ENCODE data around the gene ILDR2.

Gene ILDR2

DNA sequence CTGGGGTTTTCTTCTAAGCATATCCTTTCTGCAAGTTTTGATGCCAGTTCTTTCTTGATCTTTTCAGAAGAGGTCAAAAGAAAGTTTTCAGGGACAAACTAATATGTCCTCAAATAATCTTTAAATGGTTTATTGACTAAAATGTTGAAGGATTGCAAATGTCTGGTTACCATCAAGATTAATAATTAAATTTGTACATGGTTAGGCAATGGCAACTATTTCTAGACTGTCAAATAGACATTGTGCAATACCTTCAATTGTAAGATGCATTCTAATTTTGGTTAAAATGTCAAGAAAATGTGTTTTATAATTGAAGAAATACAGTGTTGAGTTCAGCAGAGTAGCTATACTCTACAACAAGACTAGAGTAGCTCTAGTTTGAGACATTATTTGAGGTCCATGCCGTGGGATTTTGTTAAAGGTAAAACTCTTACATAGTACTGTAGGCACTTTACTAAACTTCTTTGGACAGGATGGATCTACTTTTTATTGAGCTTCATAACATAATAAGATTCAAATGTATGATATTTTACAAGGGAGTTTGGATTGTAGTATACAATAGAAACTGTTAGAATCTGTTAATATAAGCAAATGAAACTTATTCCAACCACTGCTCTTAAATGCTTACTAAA lies 36.3 kb upstream of the ILDR2 start:
- H3K4me3 ChIP-seq (replicated peaks; ENCODE audit: low read depth, low read length) = no peak overlapping the region
- no peak for DNase-seq (ENCODE audit: low read depth)
- TF ChIP-seq, protein P1, sequence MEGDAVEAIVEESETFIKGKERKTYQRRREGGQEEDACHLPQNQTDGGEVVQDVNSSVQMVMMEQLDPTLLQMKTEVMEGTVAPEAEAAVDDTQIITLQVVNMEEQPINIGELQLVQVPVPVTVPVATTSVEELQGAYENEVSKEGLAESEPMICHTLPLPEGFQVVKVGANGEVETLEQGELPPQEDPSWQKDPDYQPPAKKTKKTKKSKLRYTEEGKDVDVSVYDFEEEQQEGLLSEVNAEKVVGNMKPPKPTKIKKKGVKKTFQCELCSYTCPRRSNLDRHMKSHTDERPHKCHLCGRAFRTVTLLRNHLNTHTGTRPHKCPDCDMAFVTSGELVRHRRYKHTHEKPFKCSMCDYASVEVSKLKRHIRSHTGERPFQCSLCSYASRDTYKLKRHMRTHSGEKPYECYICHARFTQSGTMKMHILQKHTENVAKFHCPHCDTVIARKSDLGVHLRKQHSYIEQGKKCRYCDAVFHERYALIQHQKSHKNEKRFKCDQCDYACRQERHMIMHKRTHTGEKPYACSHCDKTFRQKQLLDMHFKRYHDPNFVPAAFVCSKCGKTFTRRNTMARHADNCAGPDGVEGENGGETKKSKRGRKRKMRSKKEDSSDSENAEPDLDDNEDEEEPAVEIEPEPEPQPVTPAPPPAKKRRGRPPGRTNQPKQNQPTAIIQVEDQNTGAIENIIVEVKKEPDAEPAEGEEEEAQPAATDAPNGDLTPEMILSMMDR (IDR thresholded peaks at IDR 0.05; ENCODE audit: low read length, missing control alignments) = no peak

DNA sequence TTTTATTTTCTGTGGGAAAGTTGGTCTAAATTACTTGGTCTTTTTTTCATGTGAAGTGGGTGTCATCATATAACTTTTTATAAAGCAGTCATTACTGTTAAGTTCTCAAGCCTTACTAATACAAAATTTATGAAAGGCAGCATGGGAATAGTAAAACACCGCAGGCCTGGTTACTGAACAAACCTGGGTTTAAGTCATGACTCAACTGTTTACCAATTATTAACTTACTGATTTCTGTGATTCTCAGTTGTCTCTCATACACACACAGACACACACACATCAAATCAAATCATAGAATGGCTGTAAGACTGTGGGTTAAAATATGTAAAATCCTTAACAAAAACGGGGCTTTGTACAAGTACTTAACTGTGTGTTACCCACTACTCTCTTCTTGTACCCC lies 28.4 kb upstream of the ILDR2 start:
- no peak overlapping the region for H3K4me3 ChIP-seq (replicated peaks; ENCODE audit: low read depth, low read length)
- TF ChIP-seq, protein P1 (IDR thresholded peaks at IDR 0.05; ENCODE audit: low read length, missing control alignments) = no peak
- DNase-seq (ENCODE audit: low read depth) = no peak

DNA sequence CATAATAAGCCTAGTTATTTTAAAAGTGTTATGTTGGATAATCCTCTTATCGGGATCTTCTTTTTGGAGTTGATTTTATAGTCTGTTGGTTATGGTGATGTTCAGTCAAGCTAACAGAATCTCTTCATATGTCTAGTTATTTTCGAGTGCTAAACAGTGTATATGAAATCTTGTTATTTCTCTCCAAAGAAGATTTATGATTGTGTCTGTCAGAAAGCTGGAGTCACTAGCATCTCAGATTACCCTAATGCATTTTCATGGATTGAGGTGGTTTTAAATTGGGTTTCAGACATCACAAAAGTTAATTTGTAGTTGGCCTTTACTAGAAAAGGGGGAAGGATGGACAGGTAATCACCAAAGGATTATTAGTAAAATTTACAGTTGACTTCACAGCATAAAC lies 27.0 kb upstream of the ILDR2 start:
- TF ChIP-seq, protein P1 (IDR thresholded peaks at IDR 0.05; ENCODE audit: low read length, missing control alignments) = no peak
- no peak overlapping the region for H3K4me3 ChIP-seq (replicated peaks; ENCODE audit: low read depth, low read length)
- no peak for DNase-seq (ENCODE audit: low read depth)

DNA sequence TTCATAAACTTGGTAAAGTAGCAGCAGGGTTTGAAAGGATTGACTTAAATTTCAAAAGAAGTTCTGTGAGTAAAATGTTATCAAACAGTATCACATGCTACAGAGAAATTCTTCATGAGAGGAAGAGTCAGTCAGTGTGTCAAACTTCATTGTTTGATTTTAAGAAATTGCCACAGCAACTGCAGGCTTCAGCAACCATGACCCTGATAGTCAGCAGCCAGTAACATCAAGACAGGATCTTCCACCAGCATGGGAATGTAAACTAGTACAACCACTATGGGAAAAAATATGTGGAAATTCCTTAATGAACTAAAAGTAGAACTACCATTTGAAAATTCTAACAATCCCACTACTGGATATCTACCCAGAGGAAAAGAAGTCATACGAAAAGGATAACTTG lies 25.2 kb upstream of the ILDR2 start:
- DNase-seq (ENCODE audit: low read depth) = no peak
- no peak overlapping the region for H3K4me3 ChIP-seq (replicated peaks; ENCODE audit: low read depth, low read length)
- TF ChIP-seq, protein P1 (IDR thresholded peaks at IDR 0.05; ENCODE audit: low read length, missing control alignments) = no peak

DNA sequence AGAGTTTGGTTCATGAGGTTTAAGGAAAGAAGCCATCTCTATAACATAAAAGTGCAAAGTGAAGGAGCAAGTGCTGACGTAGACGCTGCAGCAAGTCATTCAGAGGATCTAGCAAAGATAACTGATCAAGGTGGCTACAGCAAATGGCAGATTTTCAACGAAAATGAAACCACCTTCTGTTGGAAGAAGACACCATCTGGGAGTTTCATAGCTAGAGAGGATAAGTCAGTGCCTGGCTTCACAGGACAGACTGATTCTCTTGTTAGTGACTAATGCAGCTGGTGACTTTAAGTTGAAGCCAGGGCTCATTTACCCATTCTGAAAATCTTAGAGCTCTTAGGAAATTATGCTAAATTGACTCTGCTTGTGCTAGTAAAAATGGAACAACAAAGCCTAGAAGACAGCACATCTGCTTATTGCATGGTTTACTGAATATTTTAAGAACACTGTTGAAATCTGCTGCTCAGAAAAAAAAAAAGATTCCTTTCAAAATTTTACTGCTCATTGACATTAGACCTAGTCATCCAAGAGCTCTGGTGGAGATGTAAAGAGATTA lies 24.2 kb upstream of the ILDR2 start:
- no peak for DNase-seq (ENCODE audit: low read depth)
- no peak overlapping the region for H3K4me3 ChIP-seq (replicated peaks; ENCODE audit: low read depth, low read length)
- TF ChIP-seq, protein P1 (IDR thresholded peaks at IDR 0.05; ENCODE audit: low read length, missing control alignments) = no peak

DNA sequence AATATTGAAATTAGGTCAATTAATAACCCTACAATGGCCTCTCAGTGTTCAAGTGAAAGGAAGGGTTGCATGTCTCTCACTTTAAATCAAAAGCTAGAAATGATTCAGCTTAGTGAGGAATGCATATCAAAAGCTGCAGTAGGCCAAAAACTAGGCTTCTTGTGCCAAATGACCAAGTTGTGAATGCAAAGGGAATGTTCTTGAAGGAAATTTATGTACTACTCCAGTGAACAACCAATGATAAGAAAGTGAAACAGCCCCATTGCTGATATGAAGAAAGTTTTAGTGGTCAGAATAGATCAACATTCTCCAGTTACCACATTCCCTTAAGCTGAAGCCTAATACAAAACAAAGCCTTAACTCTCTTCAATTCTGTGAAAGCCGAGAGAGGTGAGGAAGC lies 23.7 kb upstream of the ILDR2 start:
- TF ChIP-seq, protein P1 (IDR thresholded peaks at IDR 0.05; ENCODE audit: low read length, missing control alignments) = no peak
- no peak overlapping the region for H3K4me3 ChIP-seq (replicated peaks; ENCODE audit: low read depth, low read length)
- peak; percentile 5 for DNase-seq (ENCODE audit: low read depth)

DNA sequence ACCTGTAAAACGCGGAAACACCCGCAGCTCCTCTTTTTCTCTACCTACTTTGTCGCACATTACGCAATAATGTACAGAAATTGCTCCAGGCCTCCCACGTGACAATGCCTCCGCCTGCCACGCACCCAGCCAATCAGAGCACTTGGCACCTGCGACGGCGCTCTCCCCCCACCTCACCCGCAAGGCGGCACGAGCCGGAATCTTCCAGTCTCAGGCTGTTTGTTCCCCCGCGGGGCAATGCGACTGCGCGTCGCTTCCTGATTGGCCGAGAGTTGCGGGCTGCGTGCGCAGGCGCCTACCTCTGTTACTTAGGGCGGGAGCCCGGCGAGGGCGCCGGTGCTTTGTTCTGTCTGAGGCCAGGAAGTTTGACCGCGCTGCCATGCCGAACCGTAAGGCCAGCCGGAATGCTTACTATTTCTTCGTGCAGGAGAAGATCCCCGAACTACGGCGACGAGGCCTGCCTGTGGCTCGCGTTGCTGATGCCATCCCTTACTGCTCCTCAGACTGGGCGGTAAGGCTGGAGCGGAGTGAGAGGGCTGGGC lies 13.7 kb upstream of the ILDR2 start, which contains the start of gene MAEL:
Gene MAEL (plus strand): TSS at position 307 of the 542 bp plus-strand sequence. CDS start 73 bp downstream, at position 380.
- DNase-seq (ENCODE audit: low read depth) = no peak

More for the DNA sequence above, 13.7 kb upstream of the ILDR2 start, which contains the start of gene MAEL:
- H3K4me3 ChIP-seq (replicated peaks; ENCODE audit: low read depth, low read length) = no peak within 1 kb of the TSS
- TF ChIP-seq, protein P1 (IDR thresholded peaks at IDR 0.05; ENCODE audit: low read length, missing control alignments) = no peak

Data from fibroblast of pulmonary artery (primary cell).